Measurements from ENCODE around the gene MAD2L1BP.
"Not testable (repeated sequence)": the region's sequence is repeated elsewhere in the genome, so short reads cannot be mapped to it uniquely, and the experiment has no call there.

The MAD2L1BP gene

GRCh38 chr6:43635387-43636307, at the start of gene MAD2L1BP:
TSS of gene MAD2L1BP (plus strand) at chr6:43635840. CDS start at chr6:43635876, 36 bp downstream.
- DNase-seq, result peak; percentile 43

- no peak for DNase-seq
Observed at GRCh38 chr6:43588194-43588593, 47.4 kb upstream of the MAD2L1BP start.

GRCh38 chr6:43589564-43589963, 46.1 kb upstream of the MAD2L1BP start:
- DNase-seq, result not testable (repeated sequence)

GRCh38 chr6:43593938-43594337, 41.7 kb upstream of the MAD2L1BP start:
- DNase-seq, result no peak

- no peak for DNase-seq
Observed at GRCh38 chr6:43600595-43600994, 35.0 kb upstream of the MAD2L1BP start.

- no peak for DNase-seq
Observed at GRCh38 chr6:43604174-43604573, 31.5 kb upstream of the MAD2L1BP start.

- DNase-seq, result no peak
Observed at GRCh38 chr6:43606019-43606418, 29.6 kb upstream of the MAD2L1BP start.

GRCh38 chr6:43608310-43608763, 27.3 kb upstream of the MAD2L1BP start:
- DNase-seq, result peak; percentile 63

GRCh38 chr6:43608807-43609206, 26.8 kb upstream of the MAD2L1BP start:
- no peak for DNase-seq

- DNase-seq, result no peak
Observed at GRCh38 chr6:43609402-43609801, 26.2 kb upstream of the MAD2L1BP start.

- no peak for DNase-seq
Observed at GRCh38 chr6:43610431-43610830, 25.2 kb upstream of the MAD2L1BP start.

GRCh38 chr6:43613721-43614395, 21.8 kb upstream of the MAD2L1BP start:
- DNase-seq, result no peak

- no peak for DNase-seq
Observed at GRCh38 chr6:43614396-43614730, 21.3 kb upstream of the MAD2L1BP start.

GRCh38 chr6:43616725-43617472, 18.7 kb upstream of the MAD2L1BP start:
- no peak for DNase-seq

- no peak for DNase-seq
Observed at GRCh38 chr6:43621078-43621835, 14.4 kb upstream of the MAD2L1BP start.

- no peak for DNase-seq
Observed at GRCh38 chr6:43621836-43622180, 13.8 kb upstream of the MAD2L1BP start.

- DNase-seq, result no peak
Observed at GRCh38 chr6:43622541-43622940, 13.1 kb upstream of the MAD2L1BP start.

- DNase-seq, result no peak
Observed at GRCh38 chr6:43623880-43624785, 11.5 kb upstream of the MAD2L1BP start.

- DNase-seq, result no peak
Observed at GRCh38 chr6:43624786-43625288, 10.8 kb upstream of the MAD2L1BP start.

GRCh38 chr6:43625393-43625992, 10.1 kb upstream of the MAD2L1BP start:
- DNase-seq, result no peak
